GM19397 (cell line): ENCODE results near the gene RNF19B.

Experiments used
- ATAC-seq: cut with Tn5 transposase; IDR thresholded peaks from one replicate; pipeline ENCODE4 v1.9.1; 2021; ENCODE audit warnings: mild to moderate bottlenecking, moderate library complexity; ENCODE audit not compliant: unreplicated experiment

The RNF19B gene

DNA sequence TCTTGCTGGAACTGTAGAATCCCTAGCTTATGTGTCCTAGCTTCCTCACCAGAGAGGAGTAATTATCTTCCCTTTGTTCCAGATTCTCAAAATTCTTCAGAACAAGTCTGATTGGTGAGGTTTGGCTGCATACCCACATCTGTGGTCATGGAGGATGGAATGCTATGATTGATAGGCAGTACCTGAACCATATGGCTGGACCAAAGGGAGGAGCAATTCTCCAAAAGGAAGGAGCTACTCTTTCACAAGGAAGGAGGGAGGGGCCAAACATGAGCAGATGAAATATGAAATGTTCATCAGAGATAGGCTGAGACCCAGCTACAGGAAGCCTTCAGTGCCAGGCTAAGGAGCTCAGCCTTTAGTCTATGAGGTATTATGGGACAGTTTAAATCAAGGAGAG lies 5.0 kb upstream of the RNF19B start:
- no peak for ATAC-seq

DNA sequence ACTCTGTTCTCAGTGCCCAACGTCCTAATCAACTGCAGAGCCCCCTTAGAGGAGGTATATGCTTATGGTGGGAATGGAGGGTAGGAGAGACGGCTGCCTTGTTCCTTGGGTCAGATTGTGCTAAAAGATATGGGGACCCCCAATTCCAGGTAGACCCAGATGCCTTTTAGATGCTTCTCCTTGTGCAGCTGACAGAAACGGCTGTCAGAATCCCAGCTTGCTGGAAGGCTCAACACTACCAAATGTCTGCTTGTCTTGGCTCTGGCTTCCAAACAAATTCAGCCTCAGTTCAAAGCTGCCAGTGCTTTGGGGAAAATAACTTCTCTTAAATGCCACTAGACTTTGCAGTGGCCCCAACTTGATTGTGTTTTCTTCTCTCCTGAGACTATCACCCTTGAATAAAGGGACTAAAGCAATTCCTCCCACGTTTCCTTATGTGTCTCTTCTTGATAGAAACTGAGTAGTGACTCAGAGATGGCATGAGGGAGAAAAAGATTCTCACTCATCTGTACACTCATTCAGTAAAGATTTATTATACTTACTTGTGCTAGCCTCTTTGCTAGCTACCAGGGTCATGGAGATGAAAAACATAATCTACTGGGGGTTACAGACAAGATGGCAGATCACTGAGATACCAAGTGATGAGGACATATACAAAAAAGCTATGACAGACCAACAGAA lies 3.4 kb upstream of the RNF19B start:
- no peak for ATAC-seq

DNA sequence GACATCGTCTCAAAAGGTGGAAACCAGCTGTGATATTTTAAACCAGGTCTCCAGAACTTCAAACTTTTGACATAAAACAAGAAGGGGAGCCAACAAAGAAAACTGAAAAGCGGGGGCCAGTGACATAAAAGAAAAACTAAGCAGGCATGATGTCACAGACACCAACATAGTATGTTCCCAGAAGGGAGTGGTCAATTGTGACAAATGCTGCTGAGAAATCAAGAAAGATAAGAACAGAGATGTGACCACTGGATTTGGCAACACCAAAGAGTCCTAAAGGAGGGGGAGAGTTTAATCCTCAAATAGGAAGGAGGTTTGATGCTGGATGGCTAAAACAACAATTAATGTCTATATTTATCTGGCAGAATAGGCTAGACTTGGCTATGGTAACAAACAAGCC lies 2.3 kb upstream of the RNF19B start:
- ATAC-seq = no peak

DNA sequence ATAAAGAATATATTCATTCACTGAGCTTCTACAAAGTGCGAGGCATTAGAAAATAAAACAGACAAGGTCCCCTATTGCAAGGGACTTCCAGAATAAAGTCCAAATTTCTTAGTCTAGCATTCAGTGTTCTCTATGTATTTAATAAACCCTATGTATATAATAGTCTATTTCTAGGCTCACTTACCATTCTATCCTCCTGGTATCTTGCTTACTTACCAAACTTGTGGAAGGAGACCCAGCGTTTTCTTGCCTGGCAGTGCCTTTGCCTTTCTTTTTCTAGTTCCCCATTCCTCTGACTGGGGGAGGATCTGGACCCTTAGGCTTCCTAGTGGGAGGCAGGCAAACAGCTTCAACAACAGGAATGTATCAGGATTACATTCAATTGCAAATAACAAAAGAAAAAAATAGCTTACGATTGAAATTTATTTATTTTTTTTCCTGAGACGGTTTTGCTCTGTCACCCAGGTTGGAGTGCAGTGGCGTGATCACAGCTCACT lies 690 bp upstream of the RNF19B start:
- no peak for ATAC-seq

DNA sequence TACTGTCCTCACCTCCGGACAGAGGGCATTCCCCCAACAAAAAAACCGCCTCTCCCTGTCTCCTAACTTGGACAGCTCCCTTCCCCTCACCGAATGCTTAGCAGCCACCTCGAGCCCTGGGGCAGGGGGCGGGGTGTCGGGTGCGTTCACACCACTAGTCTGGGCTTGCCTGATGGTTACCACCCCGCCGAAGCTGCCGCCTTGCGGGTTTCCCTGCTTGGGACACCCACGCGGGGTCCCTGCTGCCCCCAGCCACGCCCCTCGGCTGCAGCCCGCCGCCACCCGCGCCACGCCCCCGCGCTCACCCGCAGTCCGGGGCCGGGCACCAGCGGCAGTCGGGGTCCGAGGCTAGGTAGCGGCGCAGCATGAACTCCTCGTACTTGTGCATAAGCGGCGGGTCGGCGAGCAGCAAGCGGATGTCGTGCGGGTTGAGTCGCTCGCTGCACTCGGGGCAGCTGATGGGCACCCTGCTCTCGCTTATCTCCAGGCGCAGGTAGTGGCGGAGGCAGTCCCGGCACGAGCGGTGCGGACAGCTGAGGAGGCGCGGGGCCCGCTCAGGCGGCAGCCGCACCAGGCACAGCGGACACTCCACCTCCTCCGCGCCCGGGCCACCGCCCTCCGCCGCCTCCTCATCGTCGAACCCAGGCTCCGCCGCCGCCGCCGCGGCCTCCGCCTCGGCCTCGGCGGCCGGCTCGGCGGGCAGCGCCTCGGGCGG lies 706 bp downstream of the RNF19B start:
- ATAC-seq = peak; percentile 18

DNA sequence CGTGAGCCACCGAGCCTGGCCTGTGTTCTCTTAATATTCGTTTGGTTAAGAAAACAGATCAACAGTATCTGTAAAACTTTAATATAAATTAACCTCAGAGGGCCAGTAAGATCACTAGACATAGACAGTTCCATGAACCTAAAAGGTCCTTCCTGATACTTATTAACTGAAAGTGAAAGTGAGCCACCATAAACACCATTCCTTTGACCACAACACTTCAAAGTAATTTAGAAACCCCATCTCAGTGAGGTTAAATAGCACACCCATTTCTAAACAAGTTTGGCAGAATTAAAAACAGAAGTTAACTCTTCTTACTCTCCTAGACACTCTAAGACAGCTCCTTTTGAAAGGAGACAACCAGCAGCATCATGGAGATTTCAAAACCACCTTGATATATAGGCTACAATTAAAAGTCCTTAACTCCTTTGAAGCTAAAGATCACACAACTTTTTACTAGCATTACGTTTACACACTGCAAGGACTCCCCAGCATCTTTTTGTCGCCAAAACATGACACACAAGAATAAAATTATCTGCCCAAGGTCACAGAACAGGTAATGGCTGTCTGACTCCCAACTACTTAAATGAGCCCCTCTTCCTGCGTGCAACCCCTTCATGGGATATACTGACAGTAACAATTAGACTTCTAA lies 2.2 kb downstream of the RNF19B start:
- ATAC-seq = no peak

DNA sequence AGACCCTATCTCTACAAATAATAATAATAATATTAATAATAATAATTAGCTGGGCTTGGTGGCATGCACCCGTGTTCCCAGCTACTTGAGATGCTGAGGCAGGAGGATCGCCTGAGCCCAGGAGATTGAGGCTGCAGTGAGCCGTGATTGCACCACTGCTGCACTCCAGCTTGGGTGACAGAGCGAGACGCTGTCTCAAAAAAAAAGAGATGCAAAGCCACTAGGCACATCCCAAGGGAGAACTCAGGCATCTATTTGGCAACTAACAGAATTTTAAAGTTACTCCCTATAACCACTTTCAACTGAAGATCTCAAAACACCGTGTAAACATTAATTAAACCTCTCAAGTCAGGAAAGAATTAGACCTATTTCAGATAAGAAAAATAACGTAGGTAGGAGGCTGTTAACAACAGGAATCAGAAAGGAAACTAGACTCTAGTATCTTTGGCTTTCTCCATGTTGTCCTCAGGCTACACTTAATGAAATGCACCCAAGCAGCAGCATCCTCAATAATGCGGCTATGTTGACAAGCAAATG lies 3.7 kb downstream of the RNF19B start:
- no peak for ATAC-seq

DNA sequence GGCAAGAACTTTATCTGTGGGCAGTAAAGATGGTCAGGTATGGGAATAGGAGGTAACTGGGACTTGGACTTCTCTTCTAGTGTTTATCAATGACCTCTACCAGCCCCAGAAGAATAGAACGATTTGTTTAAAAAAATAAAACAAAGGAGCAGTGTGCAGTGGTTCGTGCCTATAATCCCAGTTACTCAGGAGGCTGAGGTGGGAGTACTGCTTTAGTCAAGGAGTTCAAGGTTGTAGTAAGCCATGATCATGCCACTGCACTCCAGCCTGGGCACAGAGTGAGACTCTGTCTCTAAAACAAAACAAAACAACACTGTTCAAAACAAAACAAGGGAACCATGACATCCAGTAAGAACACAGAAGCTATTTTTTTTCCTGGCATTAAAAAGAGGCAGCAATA lies 4.3 kb downstream of the RNF19B start:
- no peak for ATAC-seq

DNA sequence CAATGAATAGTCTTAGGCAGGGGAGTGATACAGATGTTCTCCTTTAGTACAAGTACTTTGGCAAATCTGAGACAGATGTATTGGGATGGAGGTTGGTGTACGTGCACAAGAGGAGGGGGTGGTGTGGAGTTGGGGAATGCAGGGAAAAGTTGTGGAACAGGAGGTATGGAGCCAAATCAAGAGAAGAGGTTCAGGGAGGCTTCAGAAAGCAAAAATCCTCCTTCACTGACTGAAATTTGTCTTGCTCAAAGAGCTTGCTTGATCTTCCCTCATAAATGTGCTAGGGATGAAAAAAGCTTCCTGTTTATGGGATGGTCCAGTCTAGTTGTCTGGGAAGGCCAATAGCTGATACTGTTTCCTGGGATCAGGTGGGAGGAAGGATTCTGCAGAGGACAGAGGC lies 5.8 kb downstream of the RNF19B start:
- no peak for ATAC-seq

DNA sequence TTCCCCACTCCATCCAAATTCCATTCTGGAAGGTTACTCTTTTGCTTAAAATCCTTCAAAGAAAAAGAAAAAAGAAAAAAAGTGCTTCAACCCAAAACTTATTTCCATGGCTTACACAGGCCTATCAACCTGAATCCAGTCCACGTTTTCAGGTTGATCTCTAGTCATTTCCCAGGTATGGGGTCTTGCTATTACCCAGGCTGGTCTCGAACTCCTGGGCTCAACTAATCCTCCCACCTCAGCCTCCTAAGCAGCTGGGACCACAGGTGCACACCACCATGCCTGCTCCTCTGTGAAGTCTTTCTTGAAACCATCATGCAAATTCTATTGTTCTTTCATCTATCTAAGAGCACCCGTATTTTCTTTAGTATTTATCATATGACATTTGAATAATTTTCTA lies 7.6 kb downstream of the RNF19B start:
- no peak for ATAC-seq

DNA sequence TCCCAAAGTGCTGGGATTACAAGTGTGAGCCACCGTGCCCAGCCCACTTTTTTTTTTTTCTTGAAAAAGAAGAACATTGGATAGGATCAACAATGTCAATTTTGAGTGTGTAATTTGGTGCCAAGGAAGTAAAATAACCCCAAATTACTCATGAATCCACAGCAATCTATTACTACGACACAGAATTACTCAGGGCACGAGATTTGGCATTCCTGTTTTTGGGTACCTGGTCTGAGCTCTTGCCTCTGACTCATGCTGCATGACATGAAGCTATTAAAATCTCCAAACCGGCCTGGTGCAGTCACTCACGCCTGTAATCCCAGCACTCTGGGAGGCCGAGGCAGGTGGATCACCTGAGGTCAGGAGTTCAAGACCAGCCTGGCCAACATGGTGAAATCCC lies 10.4 kb downstream of the RNF19B start:
- ATAC-seq = no peak

DNA sequence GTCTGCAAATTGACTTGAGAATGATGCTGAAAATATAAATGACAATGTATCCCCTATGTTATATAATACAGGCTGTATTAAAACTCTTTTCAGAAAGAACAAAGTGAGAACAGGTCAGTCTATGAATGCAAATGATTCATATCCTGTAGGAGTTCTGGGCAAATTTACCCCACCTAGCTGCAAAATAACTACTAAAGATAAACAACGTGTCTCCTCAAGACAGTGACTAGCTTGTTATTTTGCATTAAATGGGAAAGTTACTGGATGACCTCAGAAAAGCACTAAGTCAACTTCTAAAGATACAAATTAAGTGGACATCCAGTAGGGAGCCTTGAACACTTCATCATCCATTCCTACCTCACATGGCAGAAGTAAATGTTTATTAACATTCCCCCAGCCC lies 11.1 kb downstream of the RNF19B start:
- no peak for ATAC-seq

DNA sequence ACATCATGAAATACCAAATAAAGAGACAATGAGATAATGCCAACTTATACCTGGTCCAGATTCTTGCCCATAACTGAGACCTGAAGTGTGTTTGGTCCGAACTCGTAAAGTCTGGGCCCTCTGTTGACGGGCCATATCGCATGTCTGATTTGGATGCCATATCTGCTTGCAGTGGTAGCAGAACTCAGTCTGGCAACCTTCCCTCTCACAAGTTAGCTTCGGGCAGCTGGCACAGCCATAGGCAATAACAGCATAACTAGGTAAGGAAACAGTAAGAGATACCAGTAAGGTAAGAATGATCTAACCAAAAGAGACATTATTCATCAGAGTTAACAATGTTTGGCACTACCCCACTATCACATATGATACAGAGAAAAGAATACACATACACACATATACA lies 15.1 kb downstream of the RNF19B start:
- no peak for ATAC-seq

DNA sequence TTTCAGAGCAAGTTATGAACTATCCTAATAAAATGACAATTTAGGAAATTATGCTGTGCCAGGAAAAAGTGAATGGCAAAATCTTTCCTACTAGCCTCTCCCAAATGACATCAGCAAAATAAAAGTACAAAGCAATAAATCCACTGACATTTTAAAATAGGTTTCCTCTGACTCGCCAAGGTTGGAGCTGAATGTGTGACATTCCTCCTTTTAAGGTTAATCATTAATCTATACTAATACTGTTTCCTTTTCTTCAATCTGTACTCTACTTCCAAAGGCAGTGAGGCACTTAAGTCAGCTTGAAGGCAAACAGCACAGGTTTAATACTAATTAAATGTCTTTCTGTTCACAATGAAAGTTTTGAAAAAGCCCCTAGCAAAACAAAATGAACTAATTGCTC lies 15.7 kb downstream of the RNF19B start:
- ATAC-seq = no peak

DNA sequence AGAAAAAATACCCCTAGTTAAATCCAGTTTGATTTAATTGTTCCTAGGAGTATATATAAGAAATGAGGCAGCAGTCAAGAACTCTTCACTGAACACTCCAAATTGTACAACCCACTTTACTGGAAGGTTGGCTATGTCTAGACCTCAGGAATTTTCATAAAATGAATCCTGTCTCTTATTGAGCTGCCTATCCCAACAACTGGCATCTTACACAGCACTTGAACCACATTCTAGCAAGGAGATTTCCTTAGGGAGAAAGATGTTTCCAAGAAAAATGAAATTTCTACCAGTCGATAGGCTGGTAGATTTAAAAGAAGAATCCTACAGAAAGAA lies 16.3 kb downstream of the RNF19B start:
- no peak for ATAC-seq

DNA sequence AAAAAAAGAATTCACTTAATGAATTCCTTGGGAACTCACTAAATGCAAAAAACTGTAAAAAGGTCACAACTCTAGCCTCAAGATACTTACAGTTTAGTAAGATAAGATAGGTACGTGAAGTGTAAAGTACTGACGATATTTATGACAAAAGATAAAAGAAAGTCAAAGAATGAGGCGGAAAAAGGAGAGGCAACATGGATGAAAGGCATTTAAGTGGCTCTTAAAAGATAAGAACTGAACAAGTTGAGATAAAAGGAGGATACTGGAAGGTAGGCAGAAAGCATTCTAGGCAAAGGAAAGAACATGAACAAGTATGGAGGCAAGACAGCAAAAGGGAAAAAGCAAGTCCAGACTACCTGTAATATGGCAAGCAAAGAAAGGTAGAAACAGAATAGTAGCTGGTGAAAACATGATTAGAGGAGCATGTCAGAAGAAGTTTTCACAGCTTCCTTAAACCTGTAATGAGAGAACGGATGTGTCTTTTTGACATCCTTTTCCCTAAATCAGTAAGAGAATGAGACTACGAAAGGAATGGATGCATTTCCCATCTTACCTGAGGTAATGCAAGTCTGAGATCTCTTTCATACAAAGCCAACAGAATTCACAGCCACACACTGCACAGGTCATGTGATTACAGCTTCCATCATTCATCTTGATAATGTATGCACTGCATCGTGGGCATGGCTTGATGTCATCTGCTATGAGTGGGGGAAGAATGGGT lies 16.8 kb downstream of the RNF19B start:
- ATAC-seq = no peak

DNA sequence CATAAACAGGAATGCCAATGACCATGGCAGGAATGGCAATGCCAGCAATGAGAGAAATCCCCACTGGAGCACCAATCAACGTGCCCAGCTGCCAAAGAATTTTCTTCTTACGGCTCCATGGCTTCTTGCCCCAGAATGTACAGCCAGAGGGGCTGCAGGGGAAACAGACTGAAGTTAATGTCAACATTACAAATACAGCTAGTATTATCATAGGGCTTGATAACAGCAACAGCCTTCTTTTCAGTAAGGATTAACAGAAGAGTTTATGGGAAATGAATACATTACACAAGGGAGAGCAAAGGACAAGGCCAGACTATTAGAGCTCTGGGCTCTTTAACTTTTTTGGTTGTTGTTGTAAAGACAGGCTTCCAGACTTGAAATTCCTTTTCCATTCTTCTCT lies 18.2 kb downstream of the RNF19B start:
- no peak for ATAC-seq

DNA sequence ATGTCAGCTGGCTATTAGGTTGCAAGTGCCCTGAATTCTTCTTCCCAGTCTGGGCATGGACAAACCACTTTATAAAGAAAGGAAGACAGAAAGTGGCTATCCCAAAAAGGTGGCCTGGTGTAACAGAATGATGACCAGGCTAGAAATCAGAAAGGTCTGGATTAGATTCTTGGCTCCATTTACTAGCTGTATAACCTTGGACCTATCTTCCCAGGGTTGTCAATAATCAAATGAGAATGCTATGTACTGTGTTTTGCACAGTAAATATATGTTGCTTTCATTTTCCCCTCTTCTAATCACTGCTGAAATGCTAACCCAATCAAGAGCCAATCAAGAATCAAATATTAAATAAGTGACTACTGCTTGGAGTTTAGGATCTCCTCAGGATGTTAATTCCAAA lies 20.4 kb downstream of the RNF19B start:
- no peak for ATAC-seq

DNA sequence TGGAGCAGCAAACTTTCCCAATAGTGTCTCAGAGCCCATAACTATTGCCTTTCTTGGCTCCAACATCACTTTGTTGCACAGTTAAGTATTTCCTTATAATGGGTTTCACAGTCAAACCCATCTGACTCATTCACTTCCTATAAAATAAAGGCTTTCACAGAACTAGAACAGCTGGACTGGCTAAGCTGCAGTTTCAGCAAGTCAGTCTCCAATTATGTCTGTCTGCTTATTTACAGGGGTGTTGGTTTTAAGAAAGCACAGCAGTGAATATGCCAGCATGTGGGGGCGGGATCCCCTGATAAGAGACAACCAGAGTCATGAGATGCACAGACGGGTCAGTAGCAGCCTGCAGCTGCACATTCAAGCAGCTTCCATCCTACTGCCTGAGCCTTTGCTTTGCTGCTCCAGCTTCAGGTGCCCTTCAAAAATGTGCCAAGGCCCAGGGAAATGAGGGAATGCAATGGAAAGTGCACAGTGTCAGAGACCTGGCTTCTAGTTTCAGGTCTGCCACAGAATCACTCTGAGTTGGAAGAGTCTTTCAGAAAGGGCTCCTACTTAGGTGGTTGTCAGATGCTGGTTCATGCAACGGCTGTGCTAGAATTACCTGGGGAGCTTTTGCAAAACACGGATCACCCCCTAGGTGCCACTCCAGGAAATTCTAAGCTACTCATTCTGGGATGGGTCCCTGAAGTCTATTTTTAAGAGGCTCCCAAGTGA lies 24.8 kb downstream of the RNF19B start:
- no peak for ATAC-seq

DNA sequence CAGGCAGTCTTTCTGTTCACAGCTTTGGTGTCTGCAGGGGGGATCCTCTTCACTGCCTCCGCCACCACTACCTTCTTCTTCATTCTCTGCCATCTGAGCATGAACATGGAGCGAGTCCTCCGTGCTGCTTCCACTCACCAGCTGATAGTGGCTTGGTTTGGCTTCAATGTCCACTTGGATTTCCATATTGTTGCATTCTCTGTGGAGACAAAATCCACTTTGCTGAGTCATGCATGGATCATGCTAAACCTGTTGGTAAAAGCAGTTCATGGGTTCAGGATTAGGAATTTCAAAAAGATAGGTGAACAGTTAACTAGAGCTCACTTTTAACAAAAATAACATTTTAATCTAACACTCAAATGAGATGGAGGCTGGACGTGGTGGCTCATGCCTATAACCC lies 27.5 kb downstream of the RNF19B start:
- no peak for ATAC-seq

DNA sequence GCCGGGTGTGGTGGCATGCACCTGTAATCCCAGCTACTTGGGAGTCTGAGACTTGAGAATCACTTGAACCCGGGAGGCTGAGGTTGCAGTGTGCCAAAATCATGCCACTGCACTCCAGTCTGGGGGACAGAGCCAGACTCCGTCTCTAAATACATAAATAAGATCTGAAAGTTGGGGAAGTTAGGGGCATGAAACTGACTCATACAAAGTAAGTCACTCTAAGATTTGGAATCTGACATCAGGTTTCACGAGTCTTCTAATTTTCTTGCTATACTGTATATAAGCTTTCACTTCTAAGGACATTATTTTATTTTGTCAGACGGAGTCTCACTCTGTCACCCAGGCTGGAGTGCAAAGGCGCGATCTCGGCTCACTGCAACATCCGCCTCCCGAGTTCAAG lies 30.1 kb downstream of the RNF19B start:
- ATAC-seq = no peak
